IMR-90 (cell line): ENCODE measurements around the gene MEGF11. TPM values are rescaled to one million over a fixed set of nuclear protein-coding genes. Genes with fewer than 3 reads are reported as not detected.

Experiments
- ATAC-seq: fragments of 200-7000 bp; cut with Tn5 transposase; 2 replicates; pipeline ENCODE4 v1.9.1; 2020; ENCODE audit warnings: low read depth, mild to moderate bottlenecking, moderate library complexity
- BruUV-seq: library from RNA; stranded (reverse); fragments of 400-500 nt; replicated peaks from 2 replicates; lab custom pipeline; 2021; lab: Mats Ljungman, UMichigan
- CTCF ChIA-PET: fragments of 300-600 bp; formaldehyde crosslinking; extraction: SDS; loops from one replicate; lab custom pipeline; 2021; ENCODE audit warnings: antibody characterized with exemption; lab: Yijun Ruan, JAX
- POLR2A ChIA-PET: fragments of 300-600 bp; sonication (Branson Sonifier 250); formaldehyde crosslinking; loops from one replicate; lab custom pipeline; 2022; ENCODE audit warnings: antibody characterized with exemption; ENCODE audit not compliant: unreplicated experiment; lab: Charles Lee
- DNase-seq: peaks from one replicate; pipeline ENCODE4 v3.0.0; 2013
- H2AFZ ChIP-seq: replicated peaks from 2 replicates; pipeline ENCODE3; 2013; ENCODE audit warnings: low read length, mild to moderate bottlenecking; ENCODE audit not compliant: poor library complexity
- H2AK5ac ChIP-seq: 2 replicates; pipeline ENCODE4 v1.6.1; 2013; ENCODE audit warnings: low read depth, low read length, inconsistent platforms
- H2AK9ac ChIP-seq: replicated peaks from 2 replicates; pipeline ENCODE3; 2013; ENCODE audit warnings: mild to moderate bottlenecking, low read depth, low read length, moderate library complexity; ENCODE audit not compliant: poor library complexity
- H2BK120ac ChIP-seq: 2 replicates; pipeline ENCODE4 v1.6.1; 2013; ENCODE audit warnings: low read depth, low read length, inconsistent platforms
- H2BK15ac ChIP-seq: 3 replicates; pipeline ENCODE4 v1.6.1; 2013; ENCODE audit warnings: low read depth, low read length, inconsistent platforms
- H2BK20ac ChIP-seq: 2 replicates; pipeline ENCODE4 v1.6.1; 2013; ENCODE audit warnings: low read depth, mild to moderate bottlenecking, inconsistent platforms, low read length, moderate library complexity
- H2BK5ac ChIP-seq: 2 replicates; pipeline ENCODE4 v1.6.1; 2013; ENCODE audit warnings: mild to moderate bottlenecking, low read depth, low read length, inconsistent platforms; ENCODE audit not compliant: poor library complexity, severe bottlenecking
- H3K14ac ChIP-seq: replicated peaks from 2 replicates; pipeline ENCODE4 v1.6.1; 2013; ENCODE audit warnings: low read depth, low read length, inconsistent platforms
- H3K18ac ChIP-seq: 2 replicates; pipeline ENCODE4 v1.6.1; 2013; ENCODE audit warnings: low read depth, low read length, control low read depth
- H3K23ac ChIP-seq: 2 replicates; pipeline ENCODE4 v1.6.1; 2013; ENCODE audit warnings: low read depth, low read length, inconsistent platforms
- H3K27ac ChIP-seq: 2 replicates; pipeline ENCODE4 v1.5.1; 2013; ENCODE audit warnings: mild to moderate bottlenecking, control low read depth, low read length; ENCODE audit not compliant: insufficient read depth
- H3K27me3 ChIP-seq: 2 replicates; pipeline ENCODE4 v1.6.1; 2013; ENCODE audit warnings: low read length; ENCODE audit not compliant: control insufficient read depth, insufficient read depth
- H3K36me3 ChIP-seq: 2 replicates; pipeline ENCODE4 v1.6.1; 2013; ENCODE audit warnings: low read length, mixed read lengths; ENCODE audit not compliant: control insufficient read depth, insufficient read depth
- H3K4ac ChIP-seq: 2 replicates; pipeline ENCODE4 v1.6.1; 2013; ENCODE audit warnings: low read depth, low read length, inconsistent platforms
- H3K4me1 ChIP-seq: 2 replicates; pipeline ENCODE4 v1.6.1; 2013; ENCODE audit warnings: low read length, mixed read lengths; ENCODE audit not compliant: control insufficient read depth, insufficient read depth
- H3K4me2 ChIP-seq: 2 replicates; pipeline ENCODE4 v1.6.1; 2013; ENCODE audit warnings: low read depth, mild to moderate bottlenecking, control low read depth, low read length, moderate library complexity
- H3K4me3 ChIP-seq: 2 replicates; pipeline ENCODE4 v1.5.1; 2013; ENCODE audit warnings: low read depth, mild to moderate bottlenecking, control low read depth, low read length, moderate library complexity; ENCODE audit not compliant: insufficient read depth
- H3K56ac ChIP-seq: 2 replicates; pipeline ENCODE4 v1.6.1; 2013; ENCODE audit warnings: low read length, inconsistent platforms; ENCODE audit not compliant: insufficient read depth; ENCODE audit errors: extremely low read depth
- H3K79me1 ChIP-seq, 2 experiments: 2 replicates each; pipeline ENCODE4 v1.6.1; 2013; ENCODE audit warnings: low read length in 2 of 2, inconsistent platforms in 1 of 2, low read depth in 1 of 2
- H3K9ac ChIP-seq: 2 replicates; pipeline ENCODE4 v1.6.1; 2013; ENCODE audit warnings: low read depth, low read length, control low read depth
- H3K9me1 ChIP-seq: 2 replicates; pipeline ENCODE4 v1.6.1; 2013; ENCODE audit warnings: low read length, inconsistent platforms; ENCODE audit not compliant: insufficient read depth
- H3K9me3 ChIP-seq: 2 replicates; pipeline ENCODE4 v1.6.1; 2013; ENCODE audit warnings: low read length; ENCODE audit not compliant: control insufficient read depth, insufficient read depth
- H4K20me1 ChIP-seq: 2 replicates; pipeline ENCODE4 v1.6.1; 2013; ENCODE audit warnings: low read length, inconsistent platforms; ENCODE audit not compliant: insufficient read depth
- H4K5ac ChIP-seq: 2 replicates; pipeline ENCODE4 v1.6.1; 2013; ENCODE audit warnings: mild to moderate bottlenecking, low read depth, low read length, control low read depth
- H4K8ac ChIP-seq, 2 experiments: 2 replicates each; pipeline ENCODE4 v1.6.1; 2013; ENCODE audit warnings: low read depth in 2 of 2, low read length in 2 of 2, control low read depth in 1 of 2, inconsistent platforms in 1 of 2
- H4K91ac ChIP-seq: 2 replicates; pipeline ENCODE4 v1.6.1; 2013; ENCODE audit warnings: low read depth, low read length, inconsistent platforms; ENCODE audit not compliant: insufficient read depth
- BHLHE40 ChIP-seq: fragments of 150-350 bp; IDR thresholded peaks from 2 replicates; pipeline ENCODE4 v1.6.1; 2016; ENCODE audit warnings: mild to moderate bottlenecking, low read depth, low read length
- CEBPB ChIP-seq: IDR thresholded peaks from 2 replicates; pipeline ENCODE4 v1.6.1; 2012; ENCODE audit warnings: low read depth, low read length, improper control_type of control experiment
- CHD1 ChIP-seq: IDR thresholded peaks from 2 replicates; pipeline ENCODE4 v1.6.1; 2012; ENCODE audit warnings: low read depth, low read length, improper control_type of control experiment
- CTCF ChIP-seq: conservative IDR thresholded peaks from 2 replicates; pipeline ENCODE4 v1.5.1; 2012; ENCODE audit warnings: mild to moderate bottlenecking, low read depth, low read length, improper control_type of control experiment
- ELK1 ChIP-seq: fragments of 150-350 bp; IDR thresholded peaks from 2 replicates; pipeline ENCODE4 v1.6.1; 2016; ENCODE audit warnings: low read depth, mild to moderate bottlenecking, low read length, moderate library complexity, borderline replicate concordance
- FOS ChIP-seq: fragments of 150-350 bp; IDR thresholded peaks from 2 replicates; pipeline ENCODE4 v1.6.1; 2016; ENCODE audit warnings: low read depth, low read length
- MAFK ChIP-seq: IDR thresholded peaks from 2 replicates; pipeline ENCODE4 v1.6.1; 2012; ENCODE audit warnings: low read depth, low read length, improper control_type of control experiment
- MAZ ChIP-seq: IDR thresholded peaks from 2 replicates; pipeline ENCODE4 v1.6.1; 2012; ENCODE audit warnings: low read depth, mild to moderate bottlenecking, low read length, improper control_type of control experiment, moderate library complexity, borderline replicate concordance
- MXI1 ChIP-seq: IDR thresholded peaks from 2 replicates; pipeline ENCODE4 v1.6.1; 2012; ENCODE audit warnings: low read depth, mild to moderate bottlenecking, low read length, moderate library complexity, borderline replicate concordance
- NFE2L2 ChIP-seq: fragments of 150-350 bp; IDR thresholded peaks from 2 replicates; pipeline ENCODE4 v1.6.1; 2016; ENCODE audit warnings: low read depth, mild to moderate bottlenecking, low read length
- POLR2A ChIP-seq: IDR thresholded peaks from 2 replicates; pipeline ENCODE4 v1.6.1; 2012; ENCODE audit warnings: mild to moderate bottlenecking, low read depth, low read length
- RAD21 ChIP-seq: IDR thresholded peaks from 2 replicates; pipeline ENCODE4 v1.6.1; 2012; ENCODE audit warnings: low read length, improper control_type of control experiment
- RCOR1 ChIP-seq: IDR thresholded peaks from 2 replicates; pipeline ENCODE4 v1.6.1; 2012; ENCODE audit warnings: mild to moderate bottlenecking, low read length, improper control_type of control experiment; ENCODE audit not compliant: insufficient replicate concordance
- RFX5 ChIP-seq: IDR thresholded peaks from 2 replicates; pipeline ENCODE4 v1.8.0; 2012; ENCODE audit warnings: low read depth, mild to moderate bottlenecking, low read length, moderate library complexity
- SMC3 ChIP-seq: fragments of 150-350 bp; IDR thresholded peaks from 2 replicates; pipeline ENCODE4 v1.6.1; 2016; ENCODE audit warnings: low read depth, mild to moderate bottlenecking, antibody characterized with exemption, low read length, moderate library complexity
- USF2 ChIP-seq: fragments of 150-350 bp; IDR thresholded peaks from 2 replicates; pipeline ENCODE4 v1.6.1; 2017; ENCODE audit warnings: mild to moderate bottlenecking, antibody characterized with exemption, low read length, low read depth
- WGBS, 2 experiments: methylation state at CpG; one replicate each; pipeline versions ENCODE4 v1.1.5 to v1.1.7; 2013; ENCODE audit warnings: missing lambda C conversion rate in 2 of 2; ENCODE audit not compliant: insufficient read length in 1 of 2; ENCODE audit errors: extremely low coverage in 2 of 2; 5-methylcytosine and 5-hydroxymethylcytosine counted together
- dilution Hi-C: fragments of 300-500 bp; cut with HindIII; formaldehyde crosslinking; loops from one replicate; pipeline ENCODE4 v1.14.3; 2018; ENCODE audit warnings: low sequenced_read_pairs; ENCODE audit not compliant: unreplicated experiment
- in situ Hi-C: fragments of 300-500 bp; cut with MboI; formaldehyde crosslinking; loops from 3 replicates; pipeline ENCODE4 v1.14.3; 2019; ENCODE audit warnings: low sequenced_read_pairs, inconsistent platforms, mixed read lengths
- intact Hi-C: fragments of 100-400 bp; cut with micrococcal nuclease; formaldehyde crosslinking; loops from 2 replicates; pipeline ENCODE4 v1.10.0; 2022
- polyA plus RNA-seq, 3 experiments: library from polyadenylated mRNA; depleted of rRNA; stranded (reverse); fragments of >200 nt; gene quantifications; 2 replicates each; pipeline ENCODE4 v1.2.3, GENCODE V29; 2012; ENCODE audit warnings: low replicate concordance in 1 of 3
- total RNA-seq: library from RNA; depleted of rRNA; stranded (reverse); fragments of >200 nt; gene quantifications from 2 replicates; pipeline ENCODE4 v1.2.3, GENCODE V29; 2012

The MEGF11 gene
- total and polyA plus RNA-seq, 2 of the 4 experiments (the other 2 are of a cell fraction): not detected

GRCh38 chr15:66004618-66005262, 248.8 kb downstream of the MEGF11 start:
- H3K4me2 ChIP-seq: no peak overlapping the region
- H4K91ac ChIP-seq: no peak overlapping the region
- TF ChIP-seq FOS (no peak), CHD1 (no peak), MXI1 (no peak), RAD21 (no peak), RCOR1 (no peak), USF2 (no peak), CTCF (no peak), CEBPB (no peak), POLR2A (no peak), NFE2L2 (no peak), MAZ (no peak), MAFK (no peak), RFX5 (no peak), BHLHE40 (no peak), ELK1 (no peak), SMC3 (no peak)
- no peak overlapping the region for H3K9ac ChIP-seq
- H2BK15ac ChIP-seq: no peak overlapping the region
- no peaks in the 10 kb centered on the region for H3K9me3 ChIP-seq
- no peak overlapping the region for H3K14ac ChIP-seq
- H4K5ac ChIP-seq: no peak overlapping the region
- H3K4me3 ChIP-seq: no peak overlapping the region
- ChIA-PET CTCF (no interaction called here), POLR2A (no interaction called here)
- no peaks in the 10 kb centered on the region for H3K79me1 ChIP-seq
- no peak overlapping the region for H2BK120ac ChIP-seq
- peak; percentile 54; the same call in 1 of the 2 replicates for ATAC-seq
- H3K36me3 ChIP-seq: no peaks in the 10 kb centered on the region
- H3K27ac ChIP-seq: no peak overlapping the region
- in situ Hi-C loops: no loop called here
- peak; percentile 31 for DNase-seq
- no peak overlapping the region for H2AFZ ChIP-seq
- dilution Hi-C loops: no loop called here
- no peaks in the 10 kb centered on the region for H3K9me1 ChIP-seq
- peaks cover 12% of the 10 kb centered on the region for H3K27me3 ChIP-seq
- H2AK5ac ChIP-seq: no peak overlapping the region
- no peak overlapping the region for H4K8ac ChIP-seq
- H4K20me1 ChIP-seq: no peaks in the 10 kb centered on the region; the same call in 1 of the 2 replicates
- H3K4ac ChIP-seq: no peak overlapping the region
- no peak overlapping the region for H3K56ac ChIP-seq
- no peak overlapping the region for H3K23ac ChIP-seq
- H3K4me1 ChIP-seq: no peaks in the 10 kb centered on the region
- no peak overlapping the region for H3K18ac ChIP-seq
- H2BK20ac ChIP-seq: no peak overlapping the region
- intact Hi-C loops: loop anchor here (2.0 kb wide), 1 partner anchor 52 kb away; no protein-coding TSS in a partner anchor
- H2AK9ac ChIP-seq: no peak overlapping the region
- WGBS, 2 experiments: 60% methylated on average over 1 of the region's 6 CpGs; no CpG with 5 or more reads in 1 of the 2 experiments
- BruUV-seq: no TSS peak
- H2BK5ac ChIP-seq: no peak overlapping the region
